ENCODE measurements around the gene NHS.

Gene NHS

GRCh38 chrX:17590892-17591740, 216.1 kb downstream of the NHS start:
- DNase-seq (ENCODE audit: low read depth): no peak

GRCh38 chrX:17591741-17592110, 216.7 kb downstream of the NHS start:
- no peak for DNase-seq (ENCODE audit: low read depth)

- no peak for DNase-seq (ENCODE audit: low read depth)
Observed at GRCh38 chrX:17592117-17592516, 217.1 kb downstream of the NHS start.

GRCh38 chrX:17594693-17595092, 219.7 kb downstream of the NHS start:
- no peak for DNase-seq (ENCODE audit: low read depth)

GRCh38 chrX:17595456-17596035, 220.5 kb downstream of the NHS start:
- no peak for DNase-seq (ENCODE audit: low read depth)

- no peak for DNase-seq (ENCODE audit: low read depth)
Observed at GRCh38 chrX:17596061-17596460, 221.1 kb downstream of the NHS start.

GRCh38 chrX:17596546-17597205, 221.7 kb downstream of the NHS start:
- DNase-seq (ENCODE audit: low read depth): no peak

- no peak for DNase-seq (ENCODE audit: low read depth)
Observed at GRCh38 chrX:17597327-17597726, 222.3 kb downstream of the NHS start.

GRCh38 chrX:17597836-17598439, 222.9 kb downstream of the NHS start:
- no peak for DNase-seq (ENCODE audit: low read depth)

- no peak for DNase-seq (ENCODE audit: low read depth)
Observed at GRCh38 chrX:17601441-17602200, 226.6 kb downstream of the NHS start.

- no peak for DNase-seq (ENCODE audit: low read depth)
Observed at GRCh38 chrX:17602245-17602644, 227.2 kb downstream of the NHS start.

- no peak for DNase-seq (ENCODE audit: low read depth)
Observed at GRCh38 chrX:17603196-17603595, 228.2 kb downstream of the NHS start.

GRCh38 chrX:17605676-17606075, 230.7 kb downstream of the NHS start:
- no peak for DNase-seq (ENCODE audit: low read depth)

GRCh38 chrX:17606231-17606630, 231.2 kb downstream of the NHS start:
- DNase-seq (ENCODE audit: low read depth): no peak

GRCh38 chrX:17608888-17609287, 233.9 kb downstream of the NHS start:
- no peak for DNase-seq (ENCODE audit: low read depth)

GRCh38 chrX:17610788-17611187, 235.8 kb downstream of the NHS start:
- DNase-seq (ENCODE audit: low read depth): no peak

- DNase-seq (ENCODE audit: low read depth): no peak
Observed at GRCh38 chrX:17613979-17614588, 239.1 kb downstream of the NHS start.

GRCh38 chrX:17616936-17617335, 241.9 kb downstream of the NHS start:
- DNase-seq (ENCODE audit: low read depth): no peak

- DNase-seq (ENCODE audit: low read depth): no peak
Observed at GRCh38 chrX:17617806-17618205, 242.8 kb downstream of the NHS start.

- no peak for DNase-seq (ENCODE audit: low read depth)
Observed at GRCh38 chrX:17621566-17622270, 246.7 kb downstream of the NHS start.

- no peak for DNase-seq (ENCODE audit: low read depth)
Observed at GRCh38 chrX:17622331-17622730, 247.3 kb downstream of the NHS start.

Data from activated T-helper 9 cell treated with anti-CD3 and anti-CD28 coated beads, Interleukin-2, amount 50 U/mL, for 16 hours (primary cell).